ENCODE results near the gene CACNA1C.

The CACNA1C gene

GRCh38 chr12:2445968-2446367 lies 393.2 kb downstream of the CACNA1C start:
- H3K9me3 ChIP-seq (ENCODE audit: control insufficient read depth in 1 of 2, low read length in 2 of 2): no peaks in the 10 kb centered on the region

DNA sequence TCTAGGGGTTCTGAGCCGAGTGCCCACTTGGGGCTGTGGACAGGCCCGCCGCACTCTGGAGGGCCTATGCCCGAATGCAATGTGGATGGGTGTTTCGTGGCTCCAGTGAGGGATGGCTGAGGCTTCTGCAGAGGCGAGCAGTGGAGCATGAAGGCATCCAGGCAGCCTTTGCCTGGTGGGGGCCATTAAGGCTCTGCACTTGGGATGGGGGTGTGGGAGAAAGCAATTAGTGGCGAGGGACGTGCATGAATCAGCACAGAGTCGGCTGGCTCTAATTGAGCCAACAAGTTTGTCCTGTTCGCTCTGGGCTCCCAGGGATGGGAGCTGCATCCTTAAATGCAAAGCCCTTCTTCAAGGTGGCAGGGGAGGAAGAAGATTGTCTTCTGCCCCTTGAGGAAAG lies 395.1 kb downstream of the CACNA1C start:
- no peaks in the 10 kb centered on the region for H3K36me3 ChIP-seq (ENCODE audit: control insufficient read depth in 1 of 2, insufficient read depth in 2 of 2, low read length in 2 of 2)
- no peak overlapping the region for H3K4me3 ChIP-seq (ENCODE audit: low read depth in 1 of 2, low read length in 2 of 2)
- H3K4me1 ChIP-seq (ENCODE audit: control insufficient read depth in 1 of 2, insufficient read depth in 2 of 2, low read length in 2 of 2): no peaks in the 10 kb centered on the region
- no peak overlapping the region for H3K27ac ChIP-seq (ENCODE audit: low read depth, low read length)
- H3K9me3 ChIP-seq (ENCODE audit: control insufficient read depth in 1 of 2, low read length in 2 of 2): no peaks in the 10 kb centered on the region
- no peak overlapping the region for H3K9ac ChIP-seq (ENCODE audit: low read depth in 1 of 2, low read length in 2 of 2)
- no peaks in the 10 kb centered on the region for H3K27me3 ChIP-seq (ENCODE audit: control insufficient read depth in 1 of 2, insufficient read depth in 2 of 2, low read length in 2 of 2)

More at GRCh38 chr12:2445968-2446367, 393.2 kb downstream of the CACNA1C start:
- H3K36me3 ChIP-seq (ENCODE audit: control insufficient read depth in 1 of 2, insufficient read depth in 2 of 2, low read length in 2 of 2): no peaks in the 10 kb centered on the region
- no peak overlapping the region for H3K27ac ChIP-seq (ENCODE audit: low read depth, low read length)
- H3K9ac ChIP-seq (ENCODE audit: low read depth in 1 of 2, low read length in 2 of 2): no peak overlapping the region
- H3K27me3 ChIP-seq (ENCODE audit: control insufficient read depth in 1 of 2, insufficient read depth in 2 of 2, low read length in 2 of 2): peaks cover 0 to 3% of the 10 kb centered on the region in 2 donors
- no peak overlapping the region for H3K4me3 ChIP-seq (ENCODE audit: low read depth in 1 of 2, low read length in 2 of 2)
- H3K4me1 ChIP-seq (ENCODE audit: control insufficient read depth in 1 of 2, insufficient read depth in 2 of 2, low read length in 2 of 2): no peaks in the 10 kb centered on the region

DNA sequence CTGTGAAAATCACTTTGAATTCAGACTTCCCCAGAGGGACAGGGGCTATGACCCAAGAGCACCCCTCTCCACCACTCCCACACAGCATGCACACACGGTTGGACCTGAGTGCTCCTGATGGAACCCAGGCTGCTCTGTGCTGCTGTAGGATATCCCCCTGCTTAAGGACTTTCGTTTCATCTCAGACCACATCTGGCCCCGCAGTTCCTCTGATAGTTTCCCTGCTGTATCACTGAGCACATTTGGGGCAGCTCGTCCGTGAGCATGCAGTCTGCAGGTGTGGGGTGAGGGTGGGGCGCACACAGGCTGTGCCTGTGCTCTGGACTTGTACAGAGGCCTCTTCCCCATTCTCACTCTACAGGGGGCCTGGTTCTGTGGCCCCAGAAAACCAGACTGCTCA lies 396.8 kb downstream of the CACNA1C start:
- Histone ChIP-seq H3K9me3 (ENCODE audit: control insufficient read depth in 1 of 2, low read length in 2 of 2) (no peaks in the 10 kb centered on the region), H3K9ac (ENCODE audit: low read depth in 1 of 2, low read length in 2 of 2) (no peak overlapping the region), H3K4me1 (ENCODE audit: control insufficient read depth in 1 of 2, insufficient read depth in 2 of 2, low read length in 2 of 2) (no peaks in the 10 kb centered on the region), H3K4me3 (ENCODE audit: low read depth in 1 of 2, low read length in 2 of 2) (no peak overlapping the region), H3K27ac (ENCODE audit: low read depth, low read length) (no peak overlapping the region), H3K36me3 (ENCODE audit: control insufficient read depth in 1 of 2, insufficient read depth in 2 of 2, low read length in 2 of 2) (no peaks in the 10 kb centered on the region), H3K27me3 (ENCODE audit: control insufficient read depth in 1 of 2, insufficient read depth in 2 of 2, low read length in 2 of 2) (no peaks in the 10 kb centered on the region)

GRCh38 chr12:2450553-2450952 lies 397.8 kb downstream of the CACNA1C start:
- Histone ChIP-seq H3K9ac (ENCODE audit: low read depth in 1 of 2, low read length in 2 of 2) (no peak overlapping the region), H3K27ac (ENCODE audit: low read depth, low read length) (no peak overlapping the region), H3K27me3 (ENCODE audit: control insufficient read depth in 1 of 2, insufficient read depth in 2 of 2, low read length in 2 of 2) (no peaks in the 10 kb centered on the region), H3K4me1 (ENCODE audit: control insufficient read depth in 1 of 2, insufficient read depth in 2 of 2, low read length in 2 of 2) (no peaks in the 10 kb centered on the region), H3K4me3 (ENCODE audit: low read depth in 1 of 2, low read length in 2 of 2) (no peak overlapping the region), H3K9me3 (ENCODE audit: control insufficient read depth in 1 of 2, low read length in 2 of 2) (no peaks in the 10 kb centered on the region), H3K36me3 (ENCODE audit: control insufficient read depth in 1 of 2, insufficient read depth in 2 of 2, low read length in 2 of 2) (no peaks in the 10 kb centered on the region)

DNA sequence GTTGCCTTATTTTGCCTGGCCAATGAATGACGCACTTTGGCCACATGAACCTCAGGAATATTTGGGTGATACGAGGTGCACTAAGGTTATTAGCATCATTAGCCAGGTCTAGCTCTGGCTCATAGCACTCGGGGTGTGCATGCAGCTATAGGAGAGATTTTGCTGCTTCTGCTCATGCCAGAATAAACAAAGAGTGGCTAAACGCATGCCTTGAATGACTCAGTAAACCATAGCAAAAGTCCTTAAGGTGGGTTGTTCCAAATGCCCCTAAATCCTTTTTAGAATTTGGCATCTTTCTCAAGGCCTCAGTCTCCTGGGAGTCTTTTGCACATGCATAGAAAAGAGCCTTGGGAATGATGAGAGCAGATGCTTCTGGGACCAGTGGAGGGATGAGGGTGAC lies 398.2 kb downstream of the CACNA1C start:
- no peak overlapping the region for H3K4me3 ChIP-seq (ENCODE audit: low read depth in 1 of 2, low read length in 2 of 2)
- no peak overlapping the region for H3K27ac ChIP-seq (ENCODE audit: low read depth, low read length)
- H3K27me3 ChIP-seq (ENCODE audit: control insufficient read depth in 1 of 2, insufficient read depth in 2 of 2, low read length in 2 of 2): no peaks in the 10 kb centered on the region
- H3K9ac ChIP-seq (ENCODE audit: low read depth in 1 of 2, low read length in 2 of 2): no peak overlapping the region
- H3K9me3 ChIP-seq (ENCODE audit: control insufficient read depth in 1 of 2, low read length in 2 of 2): no peaks in the 10 kb centered on the region
- no peaks in the 10 kb centered on the region for H3K36me3 ChIP-seq (ENCODE audit: control insufficient read depth in 1 of 2, insufficient read depth in 2 of 2, low read length in 2 of 2)
- no peaks in the 10 kb centered on the region for H3K4me1 ChIP-seq (ENCODE audit: control insufficient read depth in 1 of 2, insufficient read depth in 2 of 2, low read length in 2 of 2)

DNA sequence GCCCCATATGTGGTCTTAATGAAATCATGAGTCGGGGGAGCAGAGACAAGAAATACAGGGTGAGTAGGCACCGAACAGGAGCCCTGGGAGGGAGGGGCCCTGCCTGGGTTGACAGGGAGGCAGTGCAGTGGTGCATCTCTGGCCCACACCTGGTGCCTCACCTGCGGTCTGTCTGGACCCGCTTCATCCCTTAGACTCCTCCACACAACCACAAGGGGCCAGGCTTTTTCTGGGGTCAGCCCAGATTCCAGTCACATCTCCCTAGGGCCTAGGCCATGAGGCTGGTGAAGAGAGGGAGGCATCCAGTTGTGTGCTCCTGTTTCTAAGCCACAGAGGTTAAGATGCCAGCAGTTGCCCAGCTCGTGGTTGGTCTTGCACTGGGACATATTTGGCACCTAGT lies 398.7 kb downstream of the CACNA1C start:
- Histone ChIP-seq H3K9ac (ENCODE audit: low read depth in 1 of 2, low read length in 2 of 2) (no peak overlapping the region), H3K27me3 (ENCODE audit: control insufficient read depth in 1 of 2, insufficient read depth in 2 of 2, low read length in 2 of 2) (no peaks in the 10 kb centered on the region), H3K4me1 (ENCODE audit: control insufficient read depth in 1 of 2, insufficient read depth in 2 of 2, low read length in 2 of 2) (no peaks in the 10 kb centered on the region), H3K27ac (ENCODE audit: low read depth, low read length) (no peak overlapping the region), H3K36me3 (ENCODE audit: control insufficient read depth in 1 of 2, insufficient read depth in 2 of 2, low read length in 2 of 2) (no peaks in the 10 kb centered on the region), H3K9me3 (ENCODE audit: control insufficient read depth in 1 of 2, low read length in 2 of 2) (no peaks in the 10 kb centered on the region), H3K4me3 (ENCODE audit: low read depth in 1 of 2, low read length in 2 of 2) (no peak overlapping the region)

- Histone ChIP-seq H3K27ac (ENCODE audit: low read depth, low read length) (no peak overlapping the region), H3K4me3 (ENCODE audit: low read depth in 1 of 2, low read length in 2 of 2) (no peak overlapping the region), H3K27me3 (ENCODE audit: control insufficient read depth in 1 of 2, insufficient read depth in 2 of 2, low read length in 2 of 2) (no peaks in the 10 kb centered on the region), H3K9me3 (ENCODE audit: control insufficient read depth in 1 of 2, low read length in 2 of 2) (no peaks in the 10 kb centered on the region), H3K9ac (ENCODE audit: low read depth in 1 of 2, low read length in 2 of 2) (no peak overlapping the region), H3K36me3 (ENCODE audit: control insufficient read depth in 1 of 2, insufficient read depth in 2 of 2, low read length in 2 of 2) (no peaks in the 10 kb centered on the region), H3K4me1 (ENCODE audit: control insufficient read depth in 1 of 2, insufficient read depth in 2 of 2, low read length in 2 of 2) (no peaks in the 10 kb centered on the region)
Measured at GRCh38 chr12:2453076-2453760, 400.4 kb downstream of the CACNA1C start.

- Histone ChIP-seq H3K27ac (ENCODE audit: low read depth, low read length) (no peak overlapping the region), H3K4me3 (ENCODE audit: low read depth in 1 of 2, low read length in 2 of 2) (no peak overlapping the region), H3K9me3 (ENCODE audit: control insufficient read depth in 1 of 2, low read length in 2 of 2) (no peaks in the 10 kb centered on the region), H3K9ac (ENCODE audit: low read depth in 1 of 2, low read length in 2 of 2) (no peak overlapping the region), H3K36me3 (ENCODE audit: control insufficient read depth in 1 of 2, insufficient read depth in 2 of 2, low read length in 2 of 2) (no peaks in the 10 kb centered on the region), H3K4me1 (ENCODE audit: control insufficient read depth in 1 of 2, insufficient read depth in 2 of 2, low read length in 2 of 2) (no peaks in the 10 kb centered on the region), H3K27me3 (ENCODE audit: control insufficient read depth in 1 of 2, insufficient read depth in 2 of 2, low read length in 2 of 2) (no peaks in the 10 kb centered on the region)
Measured at GRCh38 chr12:2453761-2454090, 400.9 kb downstream of the CACNA1C start.

GRCh38 chr12:2454601-2455177 lies 401.9 kb downstream of the CACNA1C start:
- no peaks in the 10 kb centered on the region for H3K27me3 ChIP-seq (ENCODE audit: control insufficient read depth in 1 of 2, insufficient read depth in 2 of 2, low read length in 2 of 2)
- H3K36me3 ChIP-seq (ENCODE audit: control insufficient read depth in 1 of 2, insufficient read depth in 2 of 2, low read length in 2 of 2): no peaks in the 10 kb centered on the region
- H3K27ac ChIP-seq (ENCODE audit: low read depth, low read length): no peak overlapping the region
- H3K4me3 ChIP-seq (ENCODE audit: low read depth in 1 of 2, low read length in 2 of 2): no peak overlapping the region
- H3K9ac ChIP-seq (ENCODE audit: low read depth in 1 of 2, low read length in 2 of 2): no peak overlapping the region
- no peaks in the 10 kb centered on the region for H3K4me1 ChIP-seq (ENCODE audit: control insufficient read depth in 1 of 2, insufficient read depth in 2 of 2, low read length in 2 of 2)
- no peaks in the 10 kb centered on the region for H3K9me3 ChIP-seq (ENCODE audit: control insufficient read depth in 1 of 2, low read length in 2 of 2)

- H3K4me1 ChIP-seq (ENCODE audit: control insufficient read depth in 1 of 2, insufficient read depth in 2 of 2, low read length in 2 of 2): no peaks in the 10 kb centered on the region
- H3K4me3 ChIP-seq (ENCODE audit: low read depth in 1 of 2, low read length in 2 of 2): no peak overlapping the region
- H3K9ac ChIP-seq (ENCODE audit: low read depth in 1 of 2, low read length in 2 of 2): no peak overlapping the region
- H3K27me3 ChIP-seq (ENCODE audit: control insufficient read depth in 1 of 2, insufficient read depth in 2 of 2, low read length in 2 of 2): no peaks in the 10 kb centered on the region
- no peaks in the 10 kb centered on the region for H3K9me3 ChIP-seq (ENCODE audit: control insufficient read depth in 1 of 2, low read length in 2 of 2)
- H3K27ac ChIP-seq (ENCODE audit: low read depth, low read length): no peak overlapping the region
- H3K36me3 ChIP-seq (ENCODE audit: control insufficient read depth in 1 of 2, insufficient read depth in 2 of 2, low read length in 2 of 2): no peaks in the 10 kb centered on the region
Measured at GRCh38 chr12:2455410-2455809, 402.6 kb downstream of the CACNA1C start.
